HG02759 (cell line): ENCODE data around the gene R3HDM4.
"Not testable (repeated sequence)": the region's sequence is repeated elsewhere in the genome, so short reads cannot be mapped to it uniquely, and the experiment has no call there.

Experiments used
- ATAC-seq: cut with Tn5 transposase; IDR thresholded peaks from one replicate; pipeline ENCODE4 v1.9.1; 2021; ENCODE audit warnings: mild to moderate bottlenecking, moderate library complexity; ENCODE audit not compliant: unreplicated experiment

R3HDM4 gene

GRCh38 chr19:913080-913748 is at the start of gene R3HDM4:
R3HDM4 (minus strand) TSS chr19:913219; CDS start chr19:913157, 62 bp downstream.
- ATAC-seq = peak; percentile 68

- no peak for ATAC-seq
These were observed 49.0 kb upstream of the R3HDM4 start for GRCh38 chr19:961866-962620.

GRCh38 chr19:960601-960938 is 47.6 kb upstream of the R3HDM4 start:
- ATAC-seq = no peak

GRCh38 chr19:960020-960419 is 47.0 kb upstream of the R3HDM4 start:
- ATAC-seq = no peak

GRCh38 chr19:958967-959855 is 46.2 kb upstream of the R3HDM4 start:
- ATAC-seq = no peak

GRCh38 chr19:957578-957977 is 44.6 kb upstream of the R3HDM4 start:
- ATAC-seq = not testable (repeated sequence)

- no peak for ATAC-seq
These were observed 43.9 kb upstream of the R3HDM4 start for GRCh38 chr19:956766-957440.

- no peak for ATAC-seq
These were observed 43.1 kb upstream of the R3HDM4 start for GRCh38 chr19:955803-956765.

- no peak for ATAC-seq
These were observed 41.9 kb upstream of the R3HDM4 start for GRCh38 chr19:954672-955494.

GRCh38 chr19:954272-954671 is 41.3 kb upstream of the R3HDM4 start:
- no peak for ATAC-seq

GRCh38 chr19:953445-954271 is 40.6 kb upstream of the R3HDM4 start:
- no peak for ATAC-seq

GRCh38 chr19:952680-953444 is 39.8 kb upstream of the R3HDM4 start:
- ATAC-seq = no peak

- ATAC-seq = no peak
These were observed 39.1 kb upstream of the R3HDM4 start for GRCh38 chr19:952049-952679.

GRCh38 chr19:950352-951066 is 37.5 kb upstream of the R3HDM4 start:
- ATAC-seq = no peak

GRCh38 chr19:948842-949496 is 36.0 kb upstream of the R3HDM4 start:
- ATAC-seq = no peak
